ENCODE measurements around the gene MYEOV. TPM values are rescaled to one million over a fixed set of nuclear protein-coding genes. Genes with fewer than 3 reads are reported as not detected.

The MYEOV gene
- polyA plus RNA-seq, 1 experiment = 1.6 TPM

GRCh38 chr11:69260622-69261021 lies 33.3 kb upstream of the MYEOV start:
- ChIA-PET CTCF (no interaction called here), POLR2A (interaction anchor here (0.6 kb wide), 1 partner anchor 45 kb away, joined by 4 read pairs; no protein-coding TSS in a partner anchor)
- no peak for TF ChIP-seq CTCF (IDR thresholded peaks at IDR 0.05; ENCODE audit: low read depth, low read length)
- no peak for DNase-seq (ENCODE audit: low read depth, low spot score)
- Histone ChIP-seq H3K4me3 (ENCODE audit: low read depth, low read length) (no peak overlapping the region), H3K27ac (ENCODE audit: low read depth, low read length) (no peak overlapping the region), H3K27me3 (ENCODE audit: control insufficient read depth, insufficient read depth, low read length) (peaks cover 24% of the 10 kb centered on the region), H3K9me3 (ENCODE audit: control insufficient read depth, insufficient read depth, low read length) (0 out of 2 replicates have a peak, but pooled peaks cover 5% of the 10 kb centered on the region)

- 0 out of 2 replicates have a peak, but pooled peaks cover 3% of the 10 kb centered on the region for H3K9me3 ChIP-seq (ENCODE audit: control insufficient read depth, insufficient read depth, low read length)
- no peak overlapping the region for H3K4me3 ChIP-seq (ENCODE audit: low read depth, low read length)
- no peak for TF ChIP-seq CTCF (IDR thresholded peaks at IDR 0.05; ENCODE audit: low read depth, low read length)
- ChIA-PET CTCF (no interaction called here), POLR2A (interaction anchor here (0.6 kb wide), 1 partner anchor 45 kb away, joined by 4 read pairs; no protein-coding TSS in a partner anchor)
- no peak overlapping the region for H3K27ac ChIP-seq (ENCODE audit: low read depth, low read length)
- no peak for DNase-seq (ENCODE audit: low read depth, low spot score)
- H3K27me3 ChIP-seq (ENCODE audit: control insufficient read depth, insufficient read depth, low read length) = peaks cover 24% of the 10 kb centered on the region
Measured at GRCh38 chr11:69261116-69261515, 32.8 kb upstream of the MYEOV start.

GRCh38 chr11:69262918-69263735 lies 30.8 kb upstream of the MYEOV start:
- 0 out of 2 replicates have a peak, but pooled peaks cover 3% of the 10 kb centered on the region for H3K9me3 ChIP-seq (ENCODE audit: control insufficient read depth, insufficient read depth, low read length)
- no peak for TF ChIP-seq CTCF (IDR thresholded peaks at IDR 0.05; ENCODE audit: low read depth, low read length)
- no peak overlapping the region for H3K4me3 ChIP-seq (ENCODE audit: low read depth, low read length)
- CTCF ChIA-PET = no interaction called here
- POLR2A ChIA-PET = interaction anchor here (0.6 kb wide), 1 partner anchor 132 kb away, joined by 4 read pairs; no protein-coding TSS in a partner anchor
- no peak overlapping the region for H3K27ac ChIP-seq (ENCODE audit: low read depth, low read length)
- DNase-seq (ENCODE audit: low read depth, low spot score) = no peak
- H3K27me3 ChIP-seq (ENCODE audit: control insufficient read depth, insufficient read depth, low read length) = peaks cover 17% of the 10 kb centered on the region

- no peak overlapping the region for H3K4me3 ChIP-seq (ENCODE audit: low read depth, low read length)
- POLR2A ChIA-PET = interaction anchor here (0.6 kb wide), 1 partner anchor 132 kb away, joined by 4 read pairs; no protein-coding TSS in a partner anchor
- H3K9me3 ChIP-seq (ENCODE audit: control insufficient read depth, insufficient read depth, low read length) = 0 out of 2 replicates have a peak, but pooled peaks cover 3% of the 10 kb centered on the region
- no peak overlapping the region for H3K27ac ChIP-seq (ENCODE audit: low read depth, low read length)
- no peak for DNase-seq (ENCODE audit: low read depth, low spot score)
- peaks cover 13% of the 10 kb centered on the region for H3K27me3 ChIP-seq (ENCODE audit: control insufficient read depth, insufficient read depth, low read length)
- CTCF ChIA-PET = no interaction called here
- TF ChIP-seq CTCF (IDR thresholded peaks at IDR 0.05; ENCODE audit: low read depth, low read length) = no peak
Measured at GRCh38 chr11:69263736-69264052, 30.3 kb upstream of the MYEOV start.

- POLR2A ChIA-PET = no interaction called here
- CTCF ChIA-PET = interaction anchor here (0.7 kb wide), 1 partner anchor 17 kb away, joined by 3 read pairs; no protein-coding TSS in a partner anchor
- H3K27me3 ChIP-seq (ENCODE audit: control insufficient read depth, insufficient read depth, low read length) = peaks cover 9% of the 10 kb centered on the region
Measured at GRCh38 chr11:69264486-69264885, 29.5 kb upstream of the MYEOV start.

More at GRCh38 chr11:69264486-69264885, 29.5 kb upstream of the MYEOV start:
- Histone ChIP-seq H3K27ac (ENCODE audit: low read depth, low read length) (no peak overlapping the region), H3K4me3 (ENCODE audit: low read depth, low read length) (no peak overlapping the region), H3K9me3 (ENCODE audit: control insufficient read depth, insufficient read depth, low read length) (0 out of 2 replicates have a peak, but pooled peaks cover 3% of the 10 kb centered on the region)
- no peak for DNase-seq (ENCODE audit: low read depth, low spot score)
- no peak for TF ChIP-seq CTCF (IDR thresholded peaks at IDR 0.05; ENCODE audit: low read depth, low read length)
